NCI-H2227 (cell line): ENCODE data around the gene SULT4A1.

Experiments used
- DNase-seq: peaks from one replicate; lab custom pipeline; 2025; ENCODE audit not compliant: unreplicated experiment; lab: John Stamatoyannopoulos, UW

The SULT4A1 gene

GRCh38 chr22:43812149-43812842, 50.0 kb downstream of the SULT4A1 start, which contains the start of gene EFCAB6:
Gene EFCAB6 (minus strand): TSS chr22:43812305. CDS start chr22:43782318, 29,987 bp downstream.
- peak; percentile 94 for DNase-seq

- DNase-seq: no peak
These were observed 50.5 kb downstream of the SULT4A1 start for GRCh38 chr22:43811777-43812148.

- no peak for DNase-seq
These were observed 59.3 kb downstream of the SULT4A1 start for GRCh38 chr22:43802897-43803495.

GRCh38 chr22:43800970-43801369, 61.3 kb downstream of the SULT4A1 start:
- no peak for DNase-seq

- no peak for DNase-seq
These were observed 63.8 kb downstream of the SULT4A1 start for GRCh38 chr22:43798492-43798891.

- peak; percentile 3 for DNase-seq
These were observed 65.7 kb downstream of the SULT4A1 start for GRCh38 chr22:43796567-43796966.

GRCh38 chr22:43795320-43795719, 67.0 kb downstream of the SULT4A1 start:
- DNase-seq: no peak

- DNase-seq: no peak
These were observed 69.4 kb downstream of the SULT4A1 start for GRCh38 chr22:43792905-43793304.

GRCh38 chr22:43789452-43789851, 72.9 kb downstream of the SULT4A1 start:
- no peak for DNase-seq

GRCh38 chr22:43783777-43784176, 78.5 kb downstream of the SULT4A1 start:
- DNase-seq: no peak

- DNase-seq: no peak
These were observed 79.9 kb downstream of the SULT4A1 start for GRCh38 chr22:43782448-43782847.

GRCh38 chr22:43777286-43777685, 85.0 kb downstream of the SULT4A1 start:
- DNase-seq: no peak

- no peak for DNase-seq
These were observed 86.1 kb downstream of the SULT4A1 start for GRCh38 chr22:43776081-43776670.
